GM21717 (cell line): Measurements from ENCODE around the gene MBNL2.

Source experiments
- ATAC-seq: cut with Tn5 transposase; IDR thresholded peaks from one replicate; pipeline ENCODE4 v1.9.1; 2021; ENCODE audit warnings: mild to moderate bottlenecking, moderate library complexity; ENCODE audit not compliant: unreplicated experiment

MBNL2 gene

GRCh38 chr13:97249796-97250495 lies 27.8 kb downstream of the MBNL2 start:
- ATAC-seq = no peak

GRCh38 chr13:97250560-97250959 lies 28.4 kb downstream of the MBNL2 start:
- ATAC-seq = no peak

DNA sequence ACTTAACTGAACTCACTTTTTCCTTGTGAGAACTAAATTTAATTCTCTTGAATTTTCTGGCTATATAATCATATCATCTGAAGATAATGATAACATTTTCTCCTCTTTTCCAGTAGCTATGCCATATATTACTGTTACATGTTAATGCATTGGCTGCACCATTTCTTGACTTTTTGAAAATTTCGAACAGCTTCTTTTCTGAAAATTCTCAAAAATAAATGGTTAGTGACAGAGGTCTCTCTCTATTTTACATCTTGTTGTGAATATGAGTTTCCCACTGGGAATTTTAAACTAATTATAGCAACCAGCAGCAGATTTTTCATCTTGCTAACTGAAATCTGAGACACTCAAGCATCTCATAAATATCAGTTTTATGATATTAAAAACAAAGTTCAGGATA lies 30.6 kb downstream of the MBNL2 start:
- ATAC-seq = no peak

GRCh38 chr13:97253581-97254293 lies 31.6 kb downstream of the MBNL2 start:
- ATAC-seq = no peak

GRCh38 chr13:97254816-97255215 lies 32.7 kb downstream of the MBNL2 start:
- ATAC-seq = no peak

DNA sequence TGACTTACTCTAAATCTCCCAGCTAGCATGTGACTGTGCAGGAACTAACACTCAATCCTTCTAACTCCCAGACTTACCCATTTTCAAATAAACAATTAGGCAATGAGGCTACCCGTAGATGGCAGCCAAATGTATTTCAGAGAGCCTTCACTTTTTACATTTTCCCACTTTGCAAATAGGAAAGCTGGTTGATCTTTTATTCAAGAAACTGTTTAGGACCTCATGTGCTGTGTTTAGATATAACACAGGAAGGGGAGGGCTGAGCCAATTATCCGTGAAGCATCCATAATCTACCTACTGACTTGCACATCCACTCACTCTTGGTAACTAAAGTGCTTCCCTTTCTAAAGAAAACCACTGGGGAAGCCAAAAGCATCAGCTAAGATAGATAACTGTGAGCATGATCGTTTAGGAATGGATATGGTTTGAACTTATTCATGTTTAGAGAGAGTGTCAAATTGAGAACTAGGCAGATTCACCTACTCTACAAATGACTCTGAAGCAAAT lies 33.4 kb downstream of the MBNL2 start:
- no peak for ATAC-seq

DNA sequence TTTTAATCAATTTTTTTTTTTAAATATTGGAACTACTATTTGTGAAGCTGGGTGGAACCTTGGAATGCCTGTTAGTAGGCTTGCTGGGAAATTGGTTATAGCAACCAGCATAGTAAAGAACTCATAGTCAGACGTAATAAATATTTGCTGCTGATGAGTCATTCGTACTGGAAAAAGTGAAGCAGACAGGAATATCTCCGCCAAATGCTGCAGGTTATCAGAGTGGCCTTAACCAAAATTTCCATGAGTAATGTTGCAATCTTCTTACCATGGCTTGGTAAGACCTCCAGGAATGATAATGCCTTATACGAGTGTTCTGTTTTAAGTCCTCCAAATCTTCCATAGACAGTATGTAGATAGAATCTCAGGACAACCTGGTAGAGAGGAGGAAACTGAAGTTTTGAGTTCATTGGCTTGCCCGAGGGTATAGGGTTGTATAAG lies 34.2 kb downstream of the MBNL2 start:
- no peak for ATAC-seq

- no peak for ATAC-seq
These were observed 35.2 kb downstream of the MBNL2 start for GRCh38 chr13:97257228-97257755.

DNA sequence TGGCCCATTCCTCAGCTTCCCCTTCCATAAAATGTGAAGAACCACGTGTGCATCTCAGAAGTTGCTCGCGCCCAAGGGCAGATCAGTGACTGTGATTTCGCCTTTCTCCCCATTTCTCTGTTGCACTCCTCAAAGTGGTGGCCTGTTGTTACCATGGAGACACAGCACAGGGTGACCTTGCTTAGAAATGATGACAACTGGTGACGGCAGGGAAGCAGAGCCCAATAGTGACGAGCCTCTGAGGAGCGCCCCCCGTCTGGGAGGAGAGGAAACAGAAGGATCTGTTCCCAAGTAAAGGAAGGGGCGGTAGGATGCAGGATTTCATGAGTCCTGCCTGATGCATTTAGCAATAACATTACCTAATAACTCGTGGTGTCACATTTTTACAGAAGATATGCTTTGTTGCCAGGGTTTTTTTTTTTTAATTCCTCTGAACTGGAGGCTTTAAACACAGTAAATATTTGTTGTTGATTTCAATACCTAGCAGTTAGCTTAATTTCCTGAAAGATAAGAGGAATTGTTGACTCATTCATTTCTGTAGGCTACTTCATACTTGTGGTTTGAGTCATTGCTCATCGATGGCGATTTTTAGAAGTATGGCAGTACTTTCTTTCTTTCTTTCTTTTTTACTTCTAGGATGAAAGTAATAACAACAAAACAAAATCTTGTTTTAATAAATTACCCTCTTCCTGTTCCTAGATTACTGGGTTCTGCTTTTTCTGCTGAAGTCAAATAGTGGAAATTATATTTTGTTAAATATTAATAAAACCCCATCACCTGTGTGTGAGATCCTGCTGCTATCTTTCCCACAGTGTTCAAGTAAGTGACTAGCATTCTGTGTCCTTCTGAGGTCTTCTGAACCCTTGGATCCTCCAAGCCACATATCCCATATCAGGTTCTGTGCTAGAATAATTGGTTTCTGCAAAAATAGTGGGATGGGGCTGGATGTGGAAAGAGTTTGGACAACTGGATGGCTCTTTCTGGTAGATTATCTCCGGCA lies 36.0 kb downstream of the MBNL2 start:
- peak; percentile 80 for ATAC-seq

DNA sequence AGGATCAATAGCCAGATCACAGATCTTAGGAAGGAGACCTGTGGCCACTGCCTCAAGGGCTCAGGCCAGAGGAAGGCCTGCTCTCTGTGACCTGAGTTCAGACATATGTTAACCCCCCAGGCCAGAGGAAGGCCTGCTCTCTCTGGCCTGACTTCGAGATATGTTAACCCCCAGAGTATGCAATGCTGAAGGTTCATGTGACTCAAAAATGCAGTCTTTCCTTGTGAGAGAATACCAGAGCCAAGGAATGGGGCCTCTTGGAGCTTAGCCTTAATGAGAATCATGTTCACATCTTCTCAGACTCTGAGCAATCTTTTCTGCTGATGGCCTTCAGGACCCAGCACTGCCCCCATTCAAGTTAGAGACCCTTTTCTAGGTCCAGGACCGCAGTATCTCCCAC lies 36.7 kb downstream of the MBNL2 start:
- no peak for ATAC-seq

DNA sequence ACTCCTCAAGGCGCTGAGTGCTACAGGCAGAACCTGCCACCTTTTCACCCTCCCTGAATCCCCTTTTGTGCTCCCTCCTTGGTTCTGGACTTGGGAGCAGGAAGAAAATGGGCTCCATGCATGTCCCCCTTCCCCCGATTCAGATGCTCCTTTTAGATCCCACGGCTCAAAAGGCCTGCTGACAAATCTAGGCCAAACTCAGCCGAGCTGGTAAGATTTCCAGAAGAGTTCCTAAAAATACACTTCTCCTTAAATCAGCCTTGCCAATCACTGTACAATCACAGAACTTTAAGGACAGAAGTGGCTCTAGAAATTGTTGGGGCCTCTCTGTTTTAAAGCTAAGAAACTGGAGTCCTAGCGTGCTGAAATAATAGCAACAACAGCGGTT lies 37.3 kb downstream of the MBNL2 start:
- ATAC-seq = no peak

GRCh38 chr13:97259798-97260714 lies 37.9 kb downstream of the MBNL2 start:
- ATAC-seq = no peak

DNA sequence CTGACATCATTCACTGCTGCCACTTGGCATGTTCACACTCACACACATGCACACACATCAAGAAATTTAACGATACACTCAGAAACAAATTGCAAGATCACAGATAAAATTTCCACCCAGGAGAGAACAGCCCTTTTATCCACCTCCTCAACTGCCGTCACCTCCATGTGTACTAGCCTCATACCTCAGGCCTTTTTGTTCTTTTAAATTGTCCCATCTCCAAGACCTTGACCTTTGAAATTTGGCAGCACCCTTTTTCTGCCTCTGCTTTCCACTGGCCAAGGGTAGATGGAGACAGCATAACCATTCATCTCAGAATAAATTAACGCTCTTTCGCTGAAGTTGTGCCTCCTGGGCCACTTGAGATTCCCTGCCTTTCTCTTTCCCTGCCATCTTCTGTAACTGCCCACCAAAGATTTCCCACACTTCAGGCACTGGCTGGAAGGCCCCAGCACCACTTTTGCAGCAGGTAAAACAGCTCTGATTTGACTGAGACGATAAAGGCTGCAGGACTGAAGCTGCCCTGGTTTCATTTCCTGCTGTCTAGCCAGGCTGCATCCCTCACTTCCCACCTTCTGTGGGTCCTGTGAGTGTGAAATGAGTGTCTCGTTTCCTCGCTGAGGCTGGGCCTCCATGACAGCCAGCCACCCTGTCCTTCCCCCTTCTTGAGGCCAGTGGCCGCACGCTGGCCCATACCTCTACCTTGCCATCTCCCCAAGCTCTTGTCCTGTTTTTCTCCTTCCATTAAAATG lies 39.3 kb downstream of the MBNL2 start:
- ATAC-seq = no peak

- no peak for ATAC-seq
These were observed 39.9 kb downstream of the MBNL2 start for GRCh38 chr13:97262058-97262457.

- ATAC-seq = no peak
These were observed 41.0 kb downstream of the MBNL2 start for GRCh38 chr13:97263160-97263559.

- ATAC-seq = no peak
These were observed 42.5 kb downstream of the MBNL2 start for GRCh38 chr13:97264663-97265062.

DNA sequence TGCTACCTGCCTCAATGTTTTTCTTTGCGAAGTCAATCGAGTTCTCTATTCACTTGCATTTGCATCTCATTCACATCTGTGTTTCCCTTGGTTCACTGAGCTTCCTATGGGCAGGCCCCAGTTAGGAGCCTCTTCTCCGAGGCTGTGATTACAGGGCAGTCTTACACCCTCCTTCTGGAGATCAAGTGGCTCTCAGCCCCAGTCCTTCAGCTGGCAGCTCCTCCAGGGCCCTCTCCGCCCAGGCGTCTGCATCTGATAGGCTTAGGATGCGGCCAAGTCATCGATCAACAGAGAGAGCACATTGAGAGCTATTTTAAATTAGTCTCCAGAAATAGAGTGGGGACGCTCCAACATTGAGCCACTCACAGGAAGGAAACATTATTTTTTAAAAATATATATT lies 44.2 kb downstream of the MBNL2 start:
- ATAC-seq = no peak

- ATAC-seq = no peak
These were observed 44.8 kb downstream of the MBNL2 start for GRCh38 chr13:97266772-97267417.
